ENCODE measurements around the gene MTARC2. TPM values are rescaled to one million over a fixed set of nuclear protein-coding genes. Genes with fewer than 3 reads are reported as not detected.

Gene MTARC2
- total and polyA plus RNA-seq, 8 donors = 7.3 to 83.4 (median 20.9) TPM

DNA sequence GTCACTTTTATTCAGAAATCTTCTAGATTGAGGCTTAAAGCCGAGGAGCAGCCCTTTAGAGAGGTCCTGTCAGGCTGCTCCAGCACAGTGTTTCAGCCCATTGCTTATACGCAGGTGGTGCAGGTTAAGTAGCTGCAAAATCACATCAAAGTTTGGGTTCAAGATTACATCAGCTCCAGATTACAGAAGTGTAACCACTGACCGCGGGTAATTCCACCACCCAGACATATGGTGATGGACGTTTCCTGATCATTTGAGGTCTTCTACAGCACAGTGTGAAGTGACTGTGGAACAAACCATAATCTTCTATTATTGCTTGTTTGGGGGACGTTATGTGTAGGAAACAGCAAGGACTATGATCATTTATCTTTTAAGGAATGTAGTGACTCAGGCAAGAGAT lies 46.1 kb upstream of the MTARC2 start:
- Histone ChIP-seq H3K9me3 (no peaks in the 10 kb centered on the region), H3K36me3 (peaks cover 11 to 17% (median 12%) of the 10 kb centered on the region in 4 donors), H3K4me1 (peaks cover 0 to 20% (median 9%) of the 10 kb centered on the region in 4 donors), H3K27ac (no peak overlapping the region), H3K4me3 (no peak overlapping the region), H3K27me3 (peaks cover 0 to 1% (median 0%) of the 10 kb centered on the region in 3 donors)
- no peak for DNase-seq
- intact Hi-C loops (cut with DNase I; ENCODE audit: low total_unique reads) = no loop called here
- WGBS, 5 donors = 62 to 79% (median 71%) methylated on average over 6 of the region's 6 CpGs
- TF ChIP-seq POLR2A (IDR thresholded peaks at IDR 0.05) (no peak), EP300 (IDR thresholded peaks at IDR 0.05) (no peak), POLR2AphosphoS5 (IDR thresholded peaks at IDR 0.05) (no peak)
- TF ChIP-seq, protein P1, sequence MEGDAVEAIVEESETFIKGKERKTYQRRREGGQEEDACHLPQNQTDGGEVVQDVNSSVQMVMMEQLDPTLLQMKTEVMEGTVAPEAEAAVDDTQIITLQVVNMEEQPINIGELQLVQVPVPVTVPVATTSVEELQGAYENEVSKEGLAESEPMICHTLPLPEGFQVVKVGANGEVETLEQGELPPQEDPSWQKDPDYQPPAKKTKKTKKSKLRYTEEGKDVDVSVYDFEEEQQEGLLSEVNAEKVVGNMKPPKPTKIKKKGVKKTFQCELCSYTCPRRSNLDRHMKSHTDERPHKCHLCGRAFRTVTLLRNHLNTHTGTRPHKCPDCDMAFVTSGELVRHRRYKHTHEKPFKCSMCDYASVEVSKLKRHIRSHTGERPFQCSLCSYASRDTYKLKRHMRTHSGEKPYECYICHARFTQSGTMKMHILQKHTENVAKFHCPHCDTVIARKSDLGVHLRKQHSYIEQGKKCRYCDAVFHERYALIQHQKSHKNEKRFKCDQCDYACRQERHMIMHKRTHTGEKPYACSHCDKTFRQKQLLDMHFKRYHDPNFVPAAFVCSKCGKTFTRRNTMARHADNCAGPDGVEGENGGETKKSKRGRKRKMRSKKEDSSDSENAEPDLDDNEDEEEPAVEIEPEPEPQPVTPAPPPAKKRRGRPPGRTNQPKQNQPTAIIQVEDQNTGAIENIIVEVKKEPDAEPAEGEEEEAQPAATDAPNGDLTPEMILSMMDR (IDR thresholded peaks at IDR 0.05) = no peak

DNA sequence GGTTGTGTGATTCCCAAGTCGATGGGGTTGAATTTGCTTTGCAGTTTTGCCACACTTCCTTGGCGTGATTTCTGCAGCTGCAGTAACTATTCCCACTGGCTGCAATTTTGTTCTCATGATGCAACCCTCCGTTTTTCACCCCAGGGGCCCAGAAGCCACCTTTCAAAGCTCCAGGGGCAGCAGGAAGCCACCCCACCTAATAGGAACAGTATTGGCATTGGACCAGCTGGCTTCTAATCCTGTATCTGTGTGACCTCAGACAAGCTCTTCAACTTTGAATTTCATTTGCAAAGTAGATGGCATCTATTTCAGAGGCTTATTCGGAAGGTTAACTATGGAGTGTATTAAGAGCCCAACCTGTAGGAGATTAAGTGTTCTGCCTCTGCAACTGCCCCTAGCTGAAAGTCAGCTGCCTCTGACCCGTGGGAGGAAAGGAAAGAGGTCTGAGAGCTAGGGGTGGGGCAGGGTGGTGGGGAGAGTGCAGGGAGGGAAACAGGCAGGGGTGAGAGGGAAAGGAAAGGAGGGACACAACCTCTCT lies 45.3 kb upstream of the MTARC2 start:
- 44 to 58% (median 56%) methylated on average over 5 of the region's 5 CpGs for WGBS, 5 donors

DNA sequence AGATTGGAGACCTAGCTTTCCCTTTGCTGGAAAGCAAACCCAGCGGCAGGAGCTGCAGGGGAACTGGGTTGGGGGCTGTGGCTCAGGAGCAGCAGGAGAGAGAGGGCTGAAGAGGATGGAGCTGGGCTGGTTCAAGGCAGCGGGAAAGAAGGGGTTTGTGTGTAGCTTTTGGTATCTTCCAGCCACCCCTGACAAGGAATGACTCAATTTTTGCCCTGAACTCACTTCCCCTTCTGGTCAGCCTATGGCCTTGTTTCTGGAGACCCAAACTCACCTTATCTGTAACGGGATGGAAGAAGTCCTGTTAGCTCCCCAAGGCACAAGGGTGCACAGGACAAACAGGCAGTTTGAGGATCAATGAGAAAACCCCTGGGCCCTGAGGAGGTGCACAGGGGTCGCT lies 44.8 kb upstream of the MTARC2 start:
- WGBS, 5 donors = 77 to 89% (median 84%) methylated on average over 4 of the region's 4 CpGs
- intact Hi-C loops (cut with DNase I; ENCODE audit: low total_unique reads) = no loop called here
- H3K9me3 ChIP-seq = no peaks in the 10 kb centered on the region
- peaks cover 0 to 4% (median 0%) of the 10 kb centered on the region in 3 donors for H3K27me3 ChIP-seq
- H3K27ac ChIP-seq = no peak overlapping the region
- H3K4me3 ChIP-seq = no peak overlapping the region
- peaks cover 0 to 3% (median under 1%) of the 10 kb centered on the region in 4 donors for H3K36me3 ChIP-seq
- no peak for TF ChIP-seq EP300 (IDR thresholded peaks at IDR 0.05)
- no peak for TF ChIP-seq POLR2A (IDR thresholded peaks at IDR 0.05)
- TF ChIP-seq, protein P1 (IDR thresholded peaks at IDR 0.05) = no peak
- TF ChIP-seq POLR2AphosphoS5 (IDR thresholded peaks at IDR 0.05) = no peak
- peaks cover 0 to 22% (median 11%) of the 10 kb centered on the region in 4 donors for H3K4me1 ChIP-seq
- DNase-seq = no peak

More for the DNA sequence above, 45.3 kb upstream of the MTARC2 start:
- Histone ChIP-seq H3K36me3 (peaks cover 3 to 8% (median 5%) of the 10 kb centered on the region in 4 donors), H3K4me1 (peaks cover 0 to 22% (median 11%) of the 10 kb centered on the region in 4 donors), H3K27ac (no peak overlapping the region), H3K9me3 (no peaks in the 10 kb centered on the region), H3K27me3 (peaks cover 0 to 4% (median 0%) of the 10 kb centered on the region in 3 donors), H3K4me3 (no peak overlapping the region)
- TF ChIP-seq, protein P1 (IDR thresholded peaks at IDR 0.05) = no peak
- TF ChIP-seq POLR2AphosphoS5 (IDR thresholded peaks at IDR 0.05) = no peak
- no peak for TF ChIP-seq POLR2A (IDR thresholded peaks at IDR 0.05)
- TF ChIP-seq EP300 (IDR thresholded peaks at IDR 0.05) = no peak
- intact Hi-C loops (cut with DNase I; ENCODE audit: low total_unique reads) = no loop called here
- no peak for DNase-seq

DNA sequence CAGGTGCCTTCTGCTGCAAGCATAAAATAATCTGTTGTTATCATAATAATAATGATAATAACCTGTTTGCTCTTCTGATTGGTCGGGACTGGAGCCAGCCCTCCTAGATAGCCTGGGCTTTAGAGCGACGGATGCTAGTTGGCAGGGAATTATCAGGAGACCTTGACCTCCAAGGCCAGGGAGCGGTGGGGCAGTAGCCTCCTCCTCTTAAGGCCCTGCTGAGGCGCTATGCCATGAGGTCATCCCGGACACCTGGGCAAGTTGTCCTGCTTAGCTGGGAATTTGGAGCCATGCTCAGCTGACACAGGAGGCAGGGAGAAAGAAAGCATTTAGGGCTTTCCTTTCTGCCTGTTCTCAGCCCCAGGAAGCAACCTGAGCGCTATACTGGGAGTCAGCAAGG lies 42.3 kb upstream of the MTARC2 start:
- peaks cover 4 to 21% (median 12%) of the 10 kb centered on the region in 4 donors for H3K4me1 ChIP-seq
- TF ChIP-seq POLR2AphosphoS5 (IDR thresholded peaks at IDR 0.05) = peak in 1 of 3 donors; percentile 9
- no peak for TF ChIP-seq EP300 (IDR thresholded peaks at IDR 0.05)
- TF ChIP-seq, protein P1 (IDR thresholded peaks at IDR 0.05) = no peak
- H3K27me3 ChIP-seq = peaks cover 0 to 4% (median 0%) of the 10 kb centered on the region in 3 donors
- intact Hi-C loops (cut with DNase I; ENCODE audit: low total_unique reads) = no loop called here
- H3K4me3 ChIP-seq = no peak overlapping the region
- DNase-seq = peak; percentile 49 to 56
- H3K27ac ChIP-seq = no peak overlapping the region
- H3K9me3 ChIP-seq = no peaks in the 10 kb centered on the region
- no peaks in the 10 kb centered on the region for H3K36me3 ChIP-seq
- 32 to 70% (median 47%) methylated on average over 7 of the region's 7 CpGs for WGBS, 5 donors

Data from stomach (tissue), 9 donors.